ENCODE measurements around the gene CACNG6.

Gene CACNG6

GRCh38 chr19:53971673-53972072, 19.8 kb upstream of the CACNG6 start:
- ATAC-seq (ENCODE audit: insufficient read depth, low read depth) = no peak
- Histone ChIP-seq H3K79me2 (ENCODE audit: insufficient read depth, low read length) (no peaks in the 10 kb centered on the region), H3K36me3 (ENCODE audit: insufficient read depth, low read length) (no peaks in the 10 kb centered on the region), H3K4me3 (ENCODE audit: low read depth in 1 of 2, low read length in 2 of 2) (no peak overlapping the region), H4K20me1 (ENCODE audit: insufficient read depth, low read length) (no peaks in the 10 kb centered on the region), H3K27ac (ENCODE audit: low read length) (no peak overlapping the region), H2AFZ (ENCODE audit: low read depth, low read length) (no peak overlapping the region), H3K4me2 (ENCODE audit: insufficient read depth, low read length) (no peak overlapping the region), H3K4me1 (ENCODE audit: insufficient read depth, low read length) (no peaks in the 10 kb centered on the region), H3K9me3 (ENCODE audit: insufficient read depth, low read length, severe bottlenecking) (no peaks in the 10 kb centered on the region), H3K9ac (ENCODE audit: low read depth, low read length) (no peak overlapping the region), H3K27me3 (ENCODE audit: insufficient read depth, low read length, poor library complexity) (no peaks in the 10 kb centered on the region)
- DNase-seq = no peak
- TF ChIP-seq EZH2 (IDR thresholded peaks at IDR 0.05; ENCODE audit: borderline replicate concordance, low read depth, low read length, severe bottlenecking) (no peak), CTCF (IDR thresholded peaks at IDR 0.05; ENCODE audit: borderline replicate concordance, extremely low read depth, low read length, poor library complexity, severe bottlenecking) (no peak)

GRCh38 chr19:53977429-53977990, 13.9 kb upstream of the CACNG6 start:
- TF ChIP-seq EZH2 (IDR thresholded peaks at IDR 0.05; ENCODE audit: borderline replicate concordance, low read depth, low read length, severe bottlenecking) = no peak
- no peak for TF ChIP-seq CTCF (IDR thresholded peaks at IDR 0.05; ENCODE audit: borderline replicate concordance, extremely low read depth, low read length, poor library complexity, severe bottlenecking)
- Histone ChIP-seq H4K20me1 (ENCODE audit: insufficient read depth, low read length) (no peaks in the 10 kb centered on the region), H2AFZ (ENCODE audit: low read depth, low read length) (no peak overlapping the region), H3K27me3 (ENCODE audit: insufficient read depth, low read length, poor library complexity) (no peaks in the 10 kb centered on the region), H3K36me3 (ENCODE audit: insufficient read depth, low read length) (no peaks in the 10 kb centered on the region), H3K4me2 (ENCODE audit: insufficient read depth, low read length) (no peak overlapping the region), H3K9ac (ENCODE audit: low read depth, low read length) (no peak overlapping the region), H3K27ac (ENCODE audit: low read length) (no peak overlapping the region), H3K9me3 (ENCODE audit: insufficient read depth, low read length, severe bottlenecking) (no peaks in the 10 kb centered on the region), H3K4me1 (ENCODE audit: insufficient read depth, low read length) (no peaks in the 10 kb centered on the region), H3K79me2 (ENCODE audit: insufficient read depth, low read length) (no peaks in the 10 kb centered on the region), H3K4me3 (ENCODE audit: low read depth in 1 of 2, low read length in 2 of 2) (no peak overlapping the region)
- ATAC-seq (ENCODE audit: insufficient read depth, low read depth) = peak; percentile 92
- peak; percentile 73 for DNase-seq

GRCh38 chr19:53977991-53978731, 13.3 kb upstream of the CACNG6 start:
- Histone ChIP-seq H2AFZ (ENCODE audit: low read depth, low read length) (no peak overlapping the region), H3K9ac (ENCODE audit: low read depth, low read length) (no peak overlapping the region), H3K4me1 (ENCODE audit: insufficient read depth, low read length) (no peaks in the 10 kb centered on the region), H3K27me3 (ENCODE audit: insufficient read depth, low read length, poor library complexity) (no peaks in the 10 kb centered on the region), H3K4me3 (ENCODE audit: low read depth in 1 of 2, low read length in 2 of 2) (no peak overlapping the region), H3K4me2 (ENCODE audit: insufficient read depth, low read length) (no peak overlapping the region), H4K20me1 (ENCODE audit: insufficient read depth, low read length) (no peaks in the 10 kb centered on the region), H3K9me3 (ENCODE audit: insufficient read depth, low read length, severe bottlenecking) (no peaks in the 10 kb centered on the region), H3K79me2 (ENCODE audit: insufficient read depth, low read length) (no peaks in the 10 kb centered on the region), H3K36me3 (ENCODE audit: insufficient read depth, low read length) (no peaks in the 10 kb centered on the region), H3K27ac (ENCODE audit: low read length) (no peak overlapping the region)
- DNase-seq (peak; percentile 10), ATAC-seq (ENCODE audit: insufficient read depth, low read depth) (no peak)
- TF ChIP-seq EZH2 (IDR thresholded peaks at IDR 0.05; ENCODE audit: borderline replicate concordance, low read depth, low read length, severe bottlenecking) (no peak), CTCF (IDR thresholded peaks at IDR 0.05; ENCODE audit: borderline replicate concordance, extremely low read depth, low read length, poor library complexity, severe bottlenecking) (no peak)
